ACC112 (cell line): Measurements from ENCODE around the gene NPAS2.

Experiments
- H2AFZ ChIP-seq: fragments of 200-600 bp; sonication (generic); one replicate; pipeline ENCODE4 v1.6.0; 2017; ENCODE audit warnings: antibody characterized with exemption, low read length; ENCODE audit not compliant: unreplicated experiment
- H3K27ac ChIP-seq: fragments of 200-600 bp; sonication (generic); 2 replicates; pipeline ENCODE4 v1.5.1; 2014; ENCODE audit warnings: low read depth, mild to moderate bottlenecking, antibody characterized with exemption, low read length, moderate library complexity
- H3K27me3 ChIP-seq: fragments of 200-600 bp; sonication (generic); 2 replicates; pipeline ENCODE4 v1.6.1; 2014; ENCODE audit warnings: mild to moderate bottlenecking, antibody characterized with exemption, low read length, moderate library complexity, mixed read lengths; ENCODE audit not compliant: insufficient read depth
- H3K36me3 ChIP-seq: fragments of 200-600 bp; sonication (generic); 2 replicates; pipeline ENCODE4 v1.6.1; 2016; ENCODE audit warnings: mild to moderate bottlenecking, antibody characterized with exemption, low read length, moderate library complexity, mixed read lengths; ENCODE audit not compliant: insufficient read depth
- H3K4me1 ChIP-seq: fragments of 200-600 bp; sonication (generic); one replicate; pipeline ENCODE4 v1.6.1; 2016; ENCODE audit warnings: low read length, mixed read lengths; ENCODE audit not compliant: insufficient read depth, unreplicated experiment, control insufficient read depth
- H3K4me3 ChIP-seq: fragments of 200-600 bp; sonication (generic); 2 replicates; pipeline ENCODE4 v1.5.1; 2014; ENCODE audit warnings: mild to moderate bottlenecking, low read depth, low read length
- H3K79me2 ChIP-seq: fragments of 200-600 bp; sonication (generic); one replicate; pipeline ENCODE4 v1.6.0; 2016; ENCODE audit warnings: low read length; ENCODE audit not compliant: control insufficient read depth, unreplicated experiment, insufficient read depth

Gene NPAS2, protein sequence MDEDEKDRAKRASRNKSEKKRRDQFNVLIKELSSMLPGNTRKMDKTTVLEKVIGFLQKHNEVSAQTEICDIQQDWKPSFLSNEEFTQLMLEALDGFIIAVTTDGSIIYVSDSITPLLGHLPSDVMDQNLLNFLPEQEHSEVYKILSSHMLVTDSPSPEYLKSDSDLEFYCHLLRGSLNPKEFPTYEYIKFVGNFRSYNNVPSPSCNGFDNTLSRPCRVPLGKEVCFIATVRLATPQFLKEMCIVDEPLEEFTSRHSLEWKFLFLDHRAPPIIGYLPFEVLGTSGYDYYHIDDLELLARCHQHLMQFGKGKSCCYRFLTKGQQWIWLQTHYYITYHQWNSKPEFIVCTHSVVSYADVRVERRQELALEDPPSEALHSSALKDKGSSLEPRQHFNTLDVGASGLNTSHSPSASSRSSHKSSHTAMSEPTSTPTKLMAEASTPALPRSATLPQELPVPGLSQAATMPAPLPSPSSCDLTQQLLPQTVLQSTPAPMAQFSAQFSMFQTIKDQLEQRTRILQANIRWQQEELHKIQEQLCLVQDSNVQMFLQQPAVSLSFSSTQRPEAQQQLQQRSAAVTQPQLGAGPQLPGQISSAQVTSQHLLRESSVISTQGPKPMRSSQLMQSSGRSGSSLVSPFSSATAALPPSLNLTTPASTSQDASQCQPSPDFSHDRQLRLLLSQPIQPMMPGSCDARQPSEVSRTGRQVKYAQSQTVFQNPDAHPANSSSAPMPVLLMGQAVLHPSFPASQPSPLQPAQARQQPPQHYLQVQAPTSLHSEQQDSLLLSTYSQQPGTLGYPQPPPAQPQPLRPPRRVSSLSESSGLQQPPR

DNA sequence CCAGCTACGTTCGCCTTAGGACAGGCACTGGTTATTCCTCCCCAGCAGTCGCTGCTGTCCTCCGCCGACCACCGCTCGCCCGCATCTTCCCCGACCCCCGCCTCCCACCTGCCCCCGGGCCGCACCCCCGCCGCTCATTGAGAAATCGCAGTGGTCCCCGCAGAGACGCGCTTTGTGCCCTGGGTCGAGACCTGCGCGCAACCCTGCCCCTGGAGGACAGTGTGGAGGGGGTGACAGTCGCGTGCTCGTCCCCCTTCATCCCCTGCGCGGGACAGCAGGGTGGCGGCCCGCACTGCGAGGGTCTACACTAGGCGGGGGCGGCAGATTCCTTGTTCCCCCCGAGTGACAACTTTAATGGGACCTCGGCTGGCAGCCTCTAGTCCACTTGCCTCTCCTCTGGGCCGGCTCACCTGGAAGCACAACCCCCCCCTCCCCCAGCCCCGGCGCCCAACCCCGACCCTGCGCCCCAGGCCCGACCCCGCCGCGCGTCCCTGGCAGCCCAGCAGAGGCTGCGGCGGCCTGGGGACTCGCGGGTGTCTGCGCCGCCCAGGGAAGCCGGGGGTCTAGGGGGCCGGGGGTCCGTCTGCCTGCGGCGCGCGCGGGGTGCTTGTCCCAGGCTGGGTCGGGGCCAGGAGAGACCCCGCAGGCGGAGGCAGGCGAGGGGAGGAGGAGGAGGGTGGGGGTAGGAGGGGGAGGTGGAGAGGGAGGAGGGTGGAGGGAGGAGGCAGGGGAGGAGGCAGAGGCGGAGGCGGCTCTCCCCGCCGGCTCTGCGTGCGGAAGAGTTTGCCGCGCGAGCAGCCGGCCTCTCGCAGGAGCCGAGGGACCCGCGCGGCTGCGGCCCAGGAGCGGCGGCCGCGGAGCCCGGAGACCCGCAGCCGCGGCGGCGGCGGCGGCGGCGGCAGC lies at the start of gene NPAS2:
NPAS2 (plus strand) TSS at position 770 of the 903 bp plus-strand sequence. CDS start 84,616 bp downstream, outside the sequence.
- H3K4me1 ChIP-seq = peaks cover 29% of the 10 kb centered on the region
- peak within 1 kb of the TSS; percentile 86 for H3K27ac ChIP-seq
- no peaks in the 10 kb centered on the region for H3K27me3 ChIP-seq
- H2AFZ ChIP-seq = peak within 1 kb of the TSS; percentile 17
- H3K36me3 ChIP-seq = no peaks in the 10 kb centered on the region
- H3K4me3 ChIP-seq = peak within 1 kb of the TSS; percentile 91
- H3K79me2 ChIP-seq = peaks cover 36% of the 10 kb centered on the region

DNA sequence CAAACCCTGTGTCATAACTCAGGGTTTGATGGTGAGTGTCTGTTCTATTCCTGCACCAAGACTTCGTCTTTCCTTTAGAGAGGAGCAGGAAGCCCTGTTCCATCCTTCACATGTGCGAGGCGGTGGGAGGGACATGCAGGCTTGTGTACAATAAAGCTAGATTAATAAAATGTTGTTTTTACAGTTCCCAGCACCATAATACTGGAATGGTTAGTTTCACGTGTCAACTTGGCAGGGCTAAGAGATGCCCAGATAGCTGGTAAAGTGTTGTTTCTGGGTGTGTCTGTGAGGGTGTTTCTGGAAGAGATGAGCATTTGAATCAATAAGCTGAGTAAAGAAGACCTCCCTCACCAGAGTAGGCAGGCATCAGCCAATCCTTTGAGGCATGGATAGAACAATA lies 48.8 kb upstream of the NPAS2 start:
- Histone ChIP-seq H3K36me3 (no peaks in the 10 kb centered on the region), H3K27me3 (no peaks in the 10 kb centered on the region), H2AFZ (no peak overlapping the region), H3K4me3 (no peak overlapping the region), H3K27ac (no peak overlapping the region), H3K4me1 (peaks cover 25% of the 10 kb centered on the region), H3K79me2 (no peaks in the 10 kb centered on the region)

GRCh38 chr2:100773538-100773937 lies 46.4 kb upstream of the NPAS2 start:
- Histone ChIP-seq H3K79me2 (no peaks in the 10 kb centered on the region), H3K27me3 (no peaks in the 10 kb centered on the region), H3K36me3 (no peaks in the 10 kb centered on the region), H3K4me3 (no peak overlapping the region), H2AFZ (no peak overlapping the region), H3K27ac (no peak overlapping the region), H3K4me1 (peaks cover under 1% of the 10 kb centered on the region)

GRCh38 chr2:100776445-100776844 lies 43.5 kb upstream of the NPAS2 start:
- no peak overlapping the region for H3K27ac ChIP-seq

DNA sequence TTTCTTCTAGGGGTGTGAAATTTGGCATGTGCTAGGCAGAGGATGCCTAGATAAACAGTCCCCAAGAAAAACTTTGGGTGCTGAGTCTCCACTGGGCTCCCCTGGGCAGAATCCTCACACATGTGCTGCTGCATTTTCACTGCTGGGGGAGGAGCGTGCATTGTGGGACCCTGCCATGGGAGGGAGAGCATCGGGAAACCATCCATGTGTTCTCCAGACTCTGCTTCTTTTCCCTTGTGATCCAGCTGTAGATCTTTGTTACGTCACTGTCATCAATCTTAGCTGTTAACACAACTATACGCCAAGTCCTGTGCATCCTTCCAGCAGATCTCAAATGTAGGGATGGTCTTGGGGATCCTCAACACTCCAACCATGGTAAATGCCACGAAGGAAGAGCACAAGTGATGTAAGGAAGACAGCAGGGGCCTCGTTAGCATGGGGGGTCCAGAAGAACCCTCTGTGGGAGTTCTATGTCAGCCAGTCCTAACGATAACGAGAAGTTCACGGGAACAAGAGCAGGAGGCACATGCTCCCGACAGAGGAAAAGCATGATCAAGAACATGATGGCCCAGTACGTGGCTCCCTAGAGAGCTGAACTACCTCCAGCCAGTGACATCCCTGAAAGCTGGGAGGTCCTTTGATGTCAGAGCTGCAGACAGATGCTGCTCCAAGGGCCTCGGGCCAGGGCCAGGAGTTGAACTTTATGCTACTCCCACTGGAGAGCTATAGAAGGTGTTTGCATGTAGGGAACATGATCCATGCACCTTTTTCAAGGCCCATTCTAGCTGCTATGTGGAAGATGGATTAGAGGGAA lies 41.1 kb upstream of the NPAS2 start:
- no peak overlapping the region for H3K27ac ChIP-seq
- no peaks in the 10 kb centered on the region for H3K36me3 ChIP-seq
- no peak overlapping the region for H2AFZ ChIP-seq
- H3K27me3 ChIP-seq = no peaks in the 10 kb centered on the region
- no peaks in the 10 kb centered on the region for H3K79me2 ChIP-seq
- H3K4me1 ChIP-seq = no peaks in the 10 kb centered on the region
- no peak overlapping the region for H3K4me3 ChIP-seq

More at GRCh38 chr2:100776445-100776844, 43.5 kb upstream of the NPAS2 start:
- no peak overlapping the region for H3K4me3 ChIP-seq
- no peaks in the 10 kb centered on the region for H3K27me3 ChIP-seq
- H2AFZ ChIP-seq = no peak overlapping the region
- H3K36me3 ChIP-seq = no peaks in the 10 kb centered on the region
- no peaks in the 10 kb centered on the region for H3K79me2 ChIP-seq
- H3K4me1 ChIP-seq = no peaks in the 10 kb centered on the region

DNA sequence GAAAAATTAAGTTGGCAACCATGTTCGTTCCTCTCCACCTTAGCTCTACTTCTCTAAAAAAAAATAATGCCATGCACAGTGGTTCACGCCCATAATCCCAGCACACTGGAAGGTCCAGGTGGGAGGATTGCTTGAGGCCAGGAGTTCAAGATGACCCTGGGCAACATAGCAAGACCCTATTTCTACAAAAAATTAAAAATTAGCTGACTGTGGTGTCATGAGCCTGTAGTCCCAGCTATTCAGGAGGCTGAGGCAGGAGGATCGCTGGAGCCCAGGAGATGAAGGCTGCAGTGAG lies 40.1 kb upstream of the NPAS2 start:
- no peak overlapping the region for H2AFZ ChIP-seq
- no peak overlapping the region for H3K27ac ChIP-seq
- H3K36me3 ChIP-seq = no peaks in the 10 kb centered on the region
- H3K4me1 ChIP-seq = no peaks in the 10 kb centered on the region
- no peak overlapping the region for H3K4me3 ChIP-seq
- H3K79me2 ChIP-seq = no peaks in the 10 kb centered on the region
- no peaks in the 10 kb centered on the region for H3K27me3 ChIP-seq

- Histone ChIP-seq H3K4me3 (no peak overlapping the region), H2AFZ (no peak overlapping the region), H3K27me3 (no peaks in the 10 kb centered on the region), H3K4me1 (peaks cover 2% of the 10 kb centered on the region), H3K27ac (no peak overlapping the region), H3K79me2 (no peaks in the 10 kb centered on the region), H3K36me3 (no peaks in the 10 kb centered on the region)
These were observed 39.5 kb upstream of the NPAS2 start for GRCh38 chr2:100780203-100781008.

DNA sequence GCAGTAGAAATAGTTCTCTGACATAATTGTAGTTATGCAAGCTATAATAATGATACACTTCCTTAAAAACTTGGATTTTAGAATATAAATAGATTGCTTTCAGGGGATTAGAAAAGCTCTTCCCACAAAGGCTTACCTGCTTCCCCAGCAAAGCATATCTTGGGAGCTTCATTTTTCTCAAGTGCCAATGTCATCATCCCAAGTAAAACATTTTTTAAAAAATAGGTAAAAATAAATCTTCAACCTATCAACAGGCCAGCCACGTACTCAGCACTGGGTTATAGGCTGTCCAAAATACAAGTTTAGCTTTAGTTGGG lies 39.0 kb upstream of the NPAS2 start:
- H3K79me2 ChIP-seq = no peaks in the 10 kb centered on the region
- H3K4me1 ChIP-seq = peaks cover 8% of the 10 kb centered on the region
- no peak overlapping the region for H3K27ac ChIP-seq

DNA sequence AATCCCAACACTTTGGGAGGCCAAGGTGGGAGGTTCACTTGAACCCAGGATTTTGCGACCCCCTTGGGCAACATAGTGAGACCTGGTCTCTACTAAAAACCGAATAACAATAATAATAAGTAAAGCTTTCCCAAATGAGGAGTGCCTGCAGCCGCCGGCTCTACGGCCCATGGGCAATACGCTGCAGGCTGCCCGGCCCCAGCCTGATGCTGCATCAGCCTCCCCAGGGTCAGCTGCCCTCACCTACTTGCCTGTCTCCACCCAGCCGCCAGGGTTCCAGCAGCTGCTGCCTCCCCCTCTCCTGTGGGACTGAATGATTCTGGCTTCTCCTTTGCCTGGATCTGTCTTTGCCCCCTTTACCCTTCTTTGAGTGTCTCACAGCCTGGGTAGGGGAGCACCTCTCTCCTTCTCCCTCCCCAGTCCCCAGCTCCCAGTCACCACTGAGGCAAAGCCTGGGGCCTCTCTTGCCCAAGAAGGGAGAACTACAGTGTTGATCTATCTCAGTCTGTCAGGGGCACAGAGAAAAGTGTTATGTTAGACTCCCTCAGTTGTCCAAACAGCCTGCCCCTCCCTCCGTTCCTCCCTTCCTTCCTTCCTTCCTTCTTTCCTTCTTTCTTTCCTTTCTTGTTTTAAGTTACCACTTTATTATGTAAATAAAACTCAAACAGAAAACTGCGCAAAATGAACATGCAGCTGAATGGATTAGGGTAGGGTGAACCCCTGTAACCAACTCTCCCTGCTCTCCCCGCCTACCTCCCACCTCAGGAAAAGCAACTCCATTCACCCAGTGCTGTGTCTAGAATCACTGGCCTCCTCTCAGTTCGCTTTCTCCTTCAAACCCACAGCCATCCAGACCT lies 38.2 kb upstream of the NPAS2 start:
- H3K27me3 ChIP-seq = no peaks in the 10 kb centered on the region
- H3K27ac ChIP-seq = no peak overlapping the region
- H3K4me3 ChIP-seq = no peak overlapping the region
- H3K79me2 ChIP-seq = no peaks in the 10 kb centered on the region
- no peaks in the 10 kb centered on the region for H3K36me3 ChIP-seq
- no peak overlapping the region for H2AFZ ChIP-seq
- H3K4me1 ChIP-seq = peaks cover 14% of the 10 kb centered on the region

More for the DNA sequence above, 39.0 kb upstream of the NPAS2 start:
- H3K36me3 ChIP-seq = no peaks in the 10 kb centered on the region
- H3K27me3 ChIP-seq = no peaks in the 10 kb centered on the region
- H2AFZ ChIP-seq = no peak overlapping the region
- no peak overlapping the region for H3K4me3 ChIP-seq
